Right forelimb (tissue), 1 donor: Measurements from ENCODE around the gene NOL9.
A peak's percentile ranks its signal among the peaks of the same experiment; 100 is the strongest.
"Not testable (repeated sequence)": the region's sequence is repeated elsewhere in the genome, so short reads cannot be mapped to it uniquely, and the experiment has no call there.

Experiments
- DNase-seq: peaks from one replicate; pipeline ENCODE4 v3.0.0-alpha.2; 2018

The NOL9 gene

GRCh38 chr1:6554031-6554906 is at the start of gene NOL9:
Gene NOL9, minus strand, starts transcription at chr1:6554513. Its CDS starts 11 bp downstream, at chr1:6554502.
- peak; percentile 98 for DNase-seq

- peak; percentile 89 for DNase-seq
Observed at GRCh38 chr1:6603238-6603914, 49.1 kb upstream of the NOL9 start.

- DNase-seq, result peak; percentile 91
Observed at GRCh38 chr1:6602669-6603237, 48.4 kb upstream of the NOL9 start, which contains the start of gene KLHL21. Gene KLHL21, minus strand, starts transcription at chr1:6602869. Its CDS starts 52 bp downstream, at chr1:6602817.

- DNase-seq, result peak; percentile 69
Observed at GRCh38 chr1:6601923-6602668, 47.8 kb upstream of the NOL9 start.

DNA sequence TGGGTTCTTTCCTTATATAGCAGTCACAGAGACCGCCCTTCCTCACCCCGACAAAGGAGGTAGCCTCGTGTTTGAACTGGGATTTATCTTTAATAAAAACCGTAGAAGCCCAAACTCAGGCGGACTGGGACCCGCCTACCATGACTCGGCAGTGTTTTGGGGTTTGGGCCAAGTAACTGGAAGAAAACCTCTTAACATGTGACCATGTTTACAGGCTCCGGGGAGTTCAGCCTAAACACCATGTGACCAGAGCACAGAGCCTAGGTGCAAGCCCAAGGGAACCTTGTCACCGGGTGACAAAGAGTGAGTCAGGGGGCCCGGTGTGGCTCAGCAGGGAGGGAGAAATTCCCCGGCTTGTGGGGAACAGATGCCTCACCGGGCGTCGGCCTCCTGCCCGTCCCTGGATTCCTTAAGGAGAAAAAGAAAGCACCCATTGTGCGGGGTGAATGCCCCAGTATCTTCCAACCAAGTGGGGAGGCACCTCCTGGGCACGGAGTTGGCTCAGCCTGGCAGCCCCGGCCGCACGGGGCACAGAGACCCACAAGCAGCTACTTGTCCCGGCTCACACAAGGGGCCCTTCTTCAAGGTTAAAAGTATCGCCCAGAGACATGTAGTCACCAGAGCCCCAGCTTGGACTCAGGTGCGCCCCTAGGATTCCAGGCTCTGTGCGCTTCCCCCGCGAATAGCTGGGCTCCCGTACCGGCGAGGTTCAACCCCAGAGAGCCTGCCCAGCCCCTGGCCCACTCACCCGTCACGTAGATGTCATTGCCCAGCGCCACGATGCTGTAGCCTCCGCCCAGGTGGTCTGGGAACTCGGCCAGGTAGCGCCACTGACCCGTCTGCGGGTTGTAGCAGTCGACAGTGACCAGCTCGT is 47.0 kb upstream of the NOL9 start:
- DNase-seq, result peak; percentile 71

DNA sequence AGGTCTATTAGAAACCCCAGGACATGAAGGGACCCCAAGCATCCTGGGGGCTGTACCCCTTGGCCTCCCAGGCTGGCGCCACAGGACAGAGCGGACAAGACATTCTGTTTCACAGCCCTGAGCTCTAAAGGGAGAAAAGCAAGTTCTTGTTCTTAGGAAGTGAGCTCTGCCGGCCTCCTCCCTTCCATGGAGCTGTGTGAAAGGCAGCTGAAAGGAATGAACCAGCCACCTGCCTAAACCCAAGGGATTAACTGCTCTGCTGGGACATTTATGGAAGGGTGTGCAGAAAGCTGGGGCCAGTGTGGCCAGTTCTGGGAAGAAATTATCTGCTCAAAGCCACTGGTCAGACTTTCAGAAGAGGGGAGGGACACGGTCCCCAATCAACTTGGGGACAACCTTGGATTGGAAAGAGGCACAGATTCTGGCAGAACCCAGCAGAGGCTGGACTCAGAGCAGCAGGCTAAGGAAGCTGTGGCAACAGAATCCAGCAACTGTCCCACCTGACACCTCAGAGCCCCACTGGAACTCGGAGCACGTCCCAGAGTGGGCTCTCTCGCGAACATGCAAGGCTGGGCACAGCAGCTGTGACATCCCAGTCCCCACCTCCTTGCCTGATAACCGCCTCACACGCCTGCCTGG is 46.2 kb upstream of the NOL9 start:
- no peak for DNase-seq

DNA sequence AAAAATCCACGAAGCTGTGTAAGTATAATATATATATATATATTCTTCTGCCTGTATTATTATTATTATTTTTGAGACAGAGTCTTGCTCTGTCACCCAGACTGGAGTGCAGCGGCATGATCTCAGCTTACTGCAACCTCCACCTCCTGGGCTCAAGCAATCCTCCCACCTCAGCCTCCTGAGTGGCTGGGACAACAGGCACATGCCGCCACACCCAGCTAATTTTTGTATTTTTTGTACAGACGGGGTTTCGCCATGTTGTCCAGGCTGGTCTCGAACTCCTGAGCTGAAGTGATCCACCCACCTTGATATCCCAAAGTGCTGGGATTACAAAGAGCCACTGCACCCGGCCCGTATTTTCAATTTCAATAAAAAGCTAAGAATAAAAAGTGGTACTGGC is 45.7 kb upstream of the NOL9 start:
- DNase-seq, result not testable (repeated sequence)

DNA sequence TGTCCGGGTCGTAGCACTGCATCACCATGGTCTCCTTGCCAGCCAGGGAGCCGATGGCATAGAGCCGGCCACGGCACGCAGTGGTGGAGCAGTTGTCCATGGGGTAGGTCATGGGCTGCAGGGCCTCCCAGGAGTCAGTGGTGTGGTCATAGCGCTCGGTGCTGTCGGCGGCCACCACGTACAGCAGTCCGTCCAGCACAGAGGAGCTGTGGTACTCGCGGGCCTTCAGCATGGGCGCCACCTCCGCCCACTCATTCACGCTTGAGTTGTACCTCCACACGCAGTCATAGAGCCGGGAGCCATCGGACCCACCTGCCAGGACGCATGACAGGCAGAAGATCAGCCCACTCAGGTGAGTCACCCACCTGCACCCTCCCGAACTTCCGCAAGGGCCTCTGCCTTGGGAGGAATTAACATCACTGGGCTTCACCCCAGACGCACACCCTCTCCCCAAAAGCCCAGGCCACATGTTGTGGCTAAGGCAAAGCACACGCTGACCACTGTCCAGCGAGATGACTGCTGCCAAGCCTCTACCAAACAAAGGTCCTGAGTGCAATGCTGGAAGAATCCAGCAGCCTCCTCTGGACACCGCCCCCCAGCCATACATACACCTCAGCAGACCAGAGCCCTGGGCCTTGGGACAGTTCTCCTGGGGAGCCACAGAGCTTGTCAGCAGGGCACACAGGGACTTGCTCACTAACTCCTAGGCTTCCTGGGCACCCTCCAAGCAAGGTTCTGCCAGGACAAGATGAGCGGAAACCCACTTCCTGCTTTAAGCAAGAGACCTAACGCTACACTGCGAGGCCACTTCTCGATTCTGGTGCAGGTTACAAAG is 45.0 kb upstream of the NOL9 start:
- no peak for DNase-seq

- no peak for DNase-seq
Observed at GRCh38 chr1:6597777-6598131, 43.4 kb upstream of the NOL9 start.

GRCh38 chr1:6596886-6597776 is 42.8 kb upstream of the NOL9 start:
- DNase-seq, result no peak

GRCh38 chr1:6596351-6596750 is 42.0 kb upstream of the NOL9 start:
- DNase-seq, result no peak

DNA sequence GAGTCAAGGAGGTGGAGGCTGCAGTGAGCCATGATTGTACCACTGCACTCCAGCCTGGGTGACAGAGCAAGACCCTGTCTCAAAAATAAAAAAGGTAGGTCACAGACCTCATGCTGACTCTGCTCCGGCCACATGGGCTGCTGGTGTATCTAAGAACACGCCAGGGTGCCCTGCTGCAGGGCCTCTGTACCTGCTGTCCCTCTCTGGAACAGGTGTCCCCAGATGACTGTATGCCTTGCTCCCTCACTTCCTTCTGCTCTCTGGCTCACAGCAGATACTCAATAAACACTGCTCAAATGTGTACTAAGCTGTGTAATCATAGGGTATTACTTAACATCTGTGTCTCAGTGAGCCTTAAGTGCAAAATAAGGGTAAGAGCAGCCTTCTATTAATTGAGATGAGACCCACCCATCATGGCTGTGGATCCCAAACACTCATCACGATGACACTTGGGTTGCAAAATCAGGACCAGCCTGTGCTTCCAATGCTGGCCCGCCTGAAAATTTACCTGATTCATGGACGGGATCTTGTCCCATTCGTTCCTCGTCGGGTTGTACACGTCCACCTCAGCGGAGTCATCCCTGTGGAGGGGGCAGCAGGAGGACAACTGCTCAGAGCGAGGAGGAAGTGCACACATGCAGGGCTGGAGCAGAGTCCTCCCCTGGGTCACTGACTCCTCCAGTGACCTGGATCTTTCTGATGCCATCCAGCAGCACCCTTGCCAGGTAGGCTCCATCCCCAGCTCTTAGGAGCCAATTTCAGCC is 40.8 kb upstream of the NOL9 start:
- DNase-seq, result no peak

GRCh38 chr1:6593810-6594209 is 39.5 kb upstream of the NOL9 start:
- no peak for DNase-seq

GRCh38 chr1:6592865-6593593 is 38.7 kb upstream of the NOL9 start:
- no peak for DNase-seq

DNA sequence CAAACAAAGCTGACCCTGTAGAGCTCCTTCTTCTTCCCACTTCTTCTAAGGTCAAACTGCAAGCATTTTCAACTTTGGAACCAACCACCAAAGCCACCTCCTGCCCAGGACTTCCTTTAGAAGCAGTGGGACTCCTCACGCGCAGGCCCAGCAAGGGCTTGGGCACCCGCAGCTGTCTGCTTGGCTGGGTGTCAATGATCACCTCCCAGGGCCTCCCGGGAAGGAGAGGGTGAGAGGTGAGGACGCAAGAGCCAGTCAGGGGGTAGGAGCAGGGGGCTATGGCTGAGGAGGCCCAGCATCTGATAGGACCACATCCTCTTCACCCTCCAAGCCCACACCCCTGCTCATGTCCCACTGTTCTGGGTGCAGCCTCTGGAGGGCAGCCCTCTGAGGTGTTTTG is 38.1 kb upstream of the NOL9 start:
- DNase-seq, result no peak

- no peak for DNase-seq
Observed at GRCh38 chr1:6591644-6592043, 37.3 kb upstream of the NOL9 start.

GRCh38 chr1:6591222-6591621 is 36.9 kb upstream of the NOL9 start:
- DNase-seq, result no peak

- DNase-seq, result no peak
Observed at GRCh38 chr1:6590046-6590445, 35.7 kb upstream of the NOL9 start.
